ENCODE results near the gene OPCML.
"Not testable (repeated sequence)": the region's sequence is repeated elsewhere in the genome, so short reads cannot be mapped to it uniquely, and the experiment has no call there.

OPCML gene

DNA sequence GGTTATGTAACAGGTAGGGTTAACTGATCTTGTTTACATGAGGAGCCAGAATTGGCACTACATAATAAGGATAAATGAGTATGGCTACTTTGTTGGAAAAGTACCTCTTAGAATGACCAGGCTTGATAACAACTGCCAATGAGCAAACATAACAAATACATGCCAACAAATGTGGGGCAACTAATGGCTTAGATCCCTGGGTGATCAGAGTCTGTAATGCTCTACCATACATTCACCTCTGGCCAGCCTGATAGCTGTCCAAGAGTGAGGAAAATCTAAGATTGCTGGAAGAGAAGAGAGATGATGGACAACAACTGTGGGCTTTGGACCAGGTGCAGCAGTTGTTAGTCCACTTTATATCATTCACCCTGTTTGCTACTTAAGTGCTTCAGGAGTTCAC lies 1136.9 kb downstream of the OPCML start:
- Histone ChIP-seq H3K4me3 (ENCODE audit: low read depth in 1 of 2, low read length in 1 of 2) (no peak overlapping the region), H3K4me1 (ENCODE audit: control insufficient read depth in 1 of 2, insufficient read depth in 1 of 2, low read depth in 1 of 2, low read length in 1 of 2) (no peaks in the 10 kb centered on the region), H3K27me3 (no peaks in the 10 kb centered on the region), H3K27ac (no peak overlapping the region), H3K9me3 (no peaks in the 10 kb centered on the region), H3K36me3 (no peaks in the 10 kb centered on the region)
- TF ChIP-seq, protein P1, sequence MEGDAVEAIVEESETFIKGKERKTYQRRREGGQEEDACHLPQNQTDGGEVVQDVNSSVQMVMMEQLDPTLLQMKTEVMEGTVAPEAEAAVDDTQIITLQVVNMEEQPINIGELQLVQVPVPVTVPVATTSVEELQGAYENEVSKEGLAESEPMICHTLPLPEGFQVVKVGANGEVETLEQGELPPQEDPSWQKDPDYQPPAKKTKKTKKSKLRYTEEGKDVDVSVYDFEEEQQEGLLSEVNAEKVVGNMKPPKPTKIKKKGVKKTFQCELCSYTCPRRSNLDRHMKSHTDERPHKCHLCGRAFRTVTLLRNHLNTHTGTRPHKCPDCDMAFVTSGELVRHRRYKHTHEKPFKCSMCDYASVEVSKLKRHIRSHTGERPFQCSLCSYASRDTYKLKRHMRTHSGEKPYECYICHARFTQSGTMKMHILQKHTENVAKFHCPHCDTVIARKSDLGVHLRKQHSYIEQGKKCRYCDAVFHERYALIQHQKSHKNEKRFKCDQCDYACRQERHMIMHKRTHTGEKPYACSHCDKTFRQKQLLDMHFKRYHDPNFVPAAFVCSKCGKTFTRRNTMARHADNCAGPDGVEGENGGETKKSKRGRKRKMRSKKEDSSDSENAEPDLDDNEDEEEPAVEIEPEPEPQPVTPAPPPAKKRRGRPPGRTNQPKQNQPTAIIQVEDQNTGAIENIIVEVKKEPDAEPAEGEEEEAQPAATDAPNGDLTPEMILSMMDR (IDR thresholded peaks at IDR 0.05): no peak

DNA sequence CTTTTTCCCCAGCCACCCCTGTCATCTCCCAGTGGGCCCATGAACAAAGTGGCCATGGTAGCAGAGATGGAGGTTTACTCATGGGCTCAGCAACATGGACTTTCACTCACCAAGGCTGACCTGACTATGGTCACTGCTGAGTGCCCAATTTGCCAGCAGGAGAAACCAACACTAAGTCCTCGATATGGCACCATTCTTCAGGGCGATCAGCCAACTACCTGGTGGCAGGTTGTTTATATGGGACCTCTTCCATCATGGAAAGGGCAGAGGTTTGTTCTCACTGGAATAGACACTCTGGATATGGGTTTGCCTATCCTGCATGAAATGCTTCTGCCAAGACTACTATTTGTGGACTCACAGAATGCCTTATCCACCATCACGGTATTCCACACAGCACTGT lies 1152.8 kb downstream of the OPCML start:
- Histone ChIP-seq H3K27ac (no peak overlapping the region), H3K9me3 (no peaks in the 10 kb centered on the region)
- TF ChIP-seq, protein P1 (IDR thresholded peaks at IDR 0.05): no peak

DNA sequence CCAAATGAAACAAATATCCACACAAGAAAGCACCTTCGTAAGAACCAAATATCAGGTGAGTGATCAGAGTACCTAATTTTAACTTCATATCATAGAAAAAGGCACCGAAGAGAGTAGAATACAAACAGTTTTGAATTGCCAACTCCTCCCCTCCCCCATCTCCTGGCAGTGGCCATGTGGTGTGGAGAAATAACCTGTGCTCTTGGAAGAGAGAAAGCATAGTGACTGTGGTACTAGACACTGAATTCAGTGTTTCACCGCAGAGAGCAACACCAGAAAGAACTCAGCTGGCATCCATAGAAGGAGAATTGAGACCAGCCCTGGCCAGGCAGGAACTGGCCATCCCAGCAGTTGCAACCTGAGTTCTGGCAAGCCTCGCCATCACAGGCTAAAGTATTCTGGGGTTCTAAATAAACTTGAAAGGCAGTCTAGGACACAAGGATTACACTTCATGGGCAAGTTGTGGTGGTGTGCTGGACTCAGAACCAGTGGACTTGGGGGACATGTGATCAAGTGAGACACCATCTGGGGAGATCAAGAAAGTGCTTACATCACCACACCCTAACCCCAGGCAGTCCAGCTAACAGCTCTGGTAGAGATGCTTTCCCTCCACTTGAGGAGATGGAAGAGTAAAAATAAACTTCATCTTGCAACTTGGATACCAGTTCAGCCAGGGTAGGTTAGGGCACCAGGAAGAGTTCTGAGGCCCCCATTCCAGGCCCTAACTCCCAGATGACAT lies 1158.7 kb downstream of the OPCML start:
- no peak overlapping the region for H3K4me3 ChIP-seq (ENCODE audit: low read depth in 1 of 2, low read length in 1 of 2)
- TF ChIP-seq, protein P1 (IDR thresholded peaks at IDR 0.05): no peak
- no peak overlapping the region for H3K27ac ChIP-seq

More for the DNA sequence above, 1152.8 kb downstream of the OPCML start:
- Histone ChIP-seq H3K27me3 (no peaks in the 10 kb centered on the region), H3K36me3 (no peaks in the 10 kb centered on the region), H3K4me1 (ENCODE audit: control insufficient read depth in 1 of 2, insufficient read depth in 1 of 2, low read depth in 1 of 2, low read length in 1 of 2) (no peaks in the 10 kb centered on the region), H3K4me3 (ENCODE audit: low read depth in 1 of 2, low read length in 1 of 2) (no peak overlapping the region)

DNA sequence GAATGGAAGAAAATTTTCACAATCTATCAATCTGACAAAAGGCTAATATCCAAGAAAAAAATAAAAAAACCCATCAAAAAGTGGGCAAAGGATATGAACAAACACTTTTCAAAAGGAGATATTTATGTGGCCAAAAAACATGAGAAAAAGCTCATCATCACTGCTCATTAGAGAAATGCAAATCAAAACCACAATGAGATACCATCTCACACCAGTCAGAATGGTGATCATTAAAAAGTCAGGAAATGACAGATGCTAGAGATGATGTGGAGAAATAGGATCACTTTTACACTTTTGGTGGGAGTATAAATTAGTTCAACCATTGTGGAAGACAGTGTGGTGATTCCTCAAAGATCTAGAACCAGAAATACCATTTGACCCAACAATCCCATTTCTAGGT lies 1162.2 kb downstream of the OPCML start:
- not testable (repeated sequence) for H3K4me1 ChIP-seq (ENCODE audit: control insufficient read depth in 1 of 2, insufficient read depth in 1 of 2, low read depth in 1 of 2, low read length in 1 of 2); H3K36me3 ChIP-seq; H3K4me3 ChIP-seq (ENCODE audit: low read depth in 1 of 2, low read length in 1 of 2); H3K9me3 ChIP-seq; H3K27ac ChIP-seq; H3K27me3 ChIP-seq

More for the DNA sequence above, 1158.7 kb downstream of the OPCML start:
- no peaks in the 10 kb centered on the region for H3K9me3 ChIP-seq
- no peaks in the 10 kb centered on the region for H3K36me3 ChIP-seq
- H3K27me3 ChIP-seq: no peaks in the 10 kb centered on the region
- H3K4me1 ChIP-seq (ENCODE audit: control insufficient read depth in 1 of 2, insufficient read depth in 1 of 2, low read depth in 1 of 2, low read length in 1 of 2): no peaks in the 10 kb centered on the region

DNA sequence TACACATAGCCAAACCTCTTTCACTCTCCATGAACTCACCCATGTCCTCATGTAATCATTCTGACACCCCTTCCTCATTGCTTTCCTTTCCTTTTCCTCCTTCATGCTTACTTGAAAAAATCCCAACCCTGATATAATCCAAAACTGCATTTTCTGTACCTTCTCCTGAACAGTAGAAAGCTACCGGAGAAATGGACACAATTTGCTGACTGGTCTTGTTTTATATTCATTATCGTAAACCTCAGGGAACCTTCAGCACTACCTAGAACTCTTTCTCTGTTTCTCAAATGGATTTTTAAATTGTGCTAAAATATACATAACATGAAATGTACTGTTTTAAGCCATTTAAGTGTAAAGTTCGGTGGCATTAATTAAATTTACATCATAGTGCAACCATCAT lies 1165.0 kb downstream of the OPCML start:
- Histone ChIP-seq H3K27me3 (no peaks in the 10 kb centered on the region), H3K4me1 (ENCODE audit: control insufficient read depth in 1 of 2, insufficient read depth in 1 of 2, low read depth in 1 of 2, low read length in 1 of 2) (no peaks in the 10 kb centered on the region), H3K9me3 (no peaks in the 10 kb centered on the region), H3K27ac (no peak overlapping the region), H3K4me3 (ENCODE audit: low read depth in 1 of 2, low read length in 1 of 2) (no peak overlapping the region), H3K36me3 (no peaks in the 10 kb centered on the region)
- TF ChIP-seq, protein P1 (IDR thresholded peaks at IDR 0.05): no peak

DNA sequence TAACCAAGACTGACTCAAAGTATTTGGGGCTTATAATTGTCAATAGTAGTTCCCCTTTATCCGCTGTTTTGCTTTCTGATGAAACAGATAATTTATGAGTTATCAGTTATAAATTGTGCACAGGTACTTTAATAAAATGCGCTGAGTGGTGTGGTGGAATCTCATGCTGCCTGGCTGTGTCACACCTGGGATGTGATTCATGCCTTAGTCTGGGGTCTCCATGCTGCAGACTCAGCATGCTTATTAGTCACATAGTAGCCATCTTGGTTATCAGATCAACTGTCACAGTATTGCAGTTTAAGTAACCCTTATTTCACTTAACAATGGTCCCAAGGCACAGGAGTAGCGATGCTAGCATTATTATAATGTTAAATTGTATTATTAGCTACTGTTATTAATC lies 1166.7 kb downstream of the OPCML start:
- Histone ChIP-seq H3K4me1 (ENCODE audit: control insufficient read depth in 1 of 2, insufficient read depth in 1 of 2, low read depth in 1 of 2, low read length in 1 of 2) (no peaks in the 10 kb centered on the region), H3K4me3 (ENCODE audit: low read depth in 1 of 2, low read length in 1 of 2) (no peak overlapping the region), H3K9me3 (no peaks in the 10 kb centered on the region), H3K27me3 (no peaks in the 10 kb centered on the region), H3K36me3 (no peaks in the 10 kb centered on the region), H3K27ac (no peak overlapping the region)
- TF ChIP-seq, protein P1 (IDR thresholded peaks at IDR 0.05): no peak
